ENCODE results near the gene H2BK1.

The H2BK1 gene

GRCh38 chr7:151175047-151175792, 35.1 kb downstream of the H2BK1 start:
- H3K4me3 ChIP-seq (ENCODE audit: low read depth, low read length) = no peak overlapping the region
- TF ChIP-seq MYC (IDR thresholded peaks at IDR 0.05; ENCODE audit: low read depth, low read length) (no peak), CTCF (IDR thresholded peaks at IDR 0.05; ENCODE audit: low read depth, low read length) (no peak), POLR2A (IDR thresholded peaks at IDR 0.05; ENCODE audit: extremely low read depth, insufficient read length) (no peak)
- TF ChIP-seq, protein P1, sequence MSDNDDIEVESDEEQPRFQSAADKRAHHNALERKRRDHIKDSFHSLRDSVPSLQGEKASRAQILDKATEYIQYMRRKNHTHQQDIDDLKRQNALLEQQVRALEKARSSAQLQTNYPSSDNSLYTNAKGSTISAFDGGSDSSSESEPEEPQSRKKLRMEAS (IDR thresholded peaks at IDR 0.05; ENCODE audit: low read depth, low read length) = no peak
- DNase-seq (ENCODE audit: low read depth) = no peak

- no peak for DNase-seq (ENCODE audit: low read depth)
- no peak overlapping the region for H3K4me3 ChIP-seq (ENCODE audit: low read depth, low read length)
- TF ChIP-seq POLR2A (IDR thresholded peaks at IDR 0.05; ENCODE audit: extremely low read depth, insufficient read length) = no peak
- TF ChIP-seq CTCF (IDR thresholded peaks at IDR 0.05; ENCODE audit: low read depth, low read length) = no peak
- TF ChIP-seq, protein P1 (IDR thresholded peaks at IDR 0.05; ENCODE audit: low read depth, low read length) = no peak
- no peak for TF ChIP-seq MYC (IDR thresholded peaks at IDR 0.05; ENCODE audit: low read depth, low read length)
These were observed 35.8 kb downstream of the H2BK1 start for GRCh38 chr7:151174246-151175046.

DNA sequence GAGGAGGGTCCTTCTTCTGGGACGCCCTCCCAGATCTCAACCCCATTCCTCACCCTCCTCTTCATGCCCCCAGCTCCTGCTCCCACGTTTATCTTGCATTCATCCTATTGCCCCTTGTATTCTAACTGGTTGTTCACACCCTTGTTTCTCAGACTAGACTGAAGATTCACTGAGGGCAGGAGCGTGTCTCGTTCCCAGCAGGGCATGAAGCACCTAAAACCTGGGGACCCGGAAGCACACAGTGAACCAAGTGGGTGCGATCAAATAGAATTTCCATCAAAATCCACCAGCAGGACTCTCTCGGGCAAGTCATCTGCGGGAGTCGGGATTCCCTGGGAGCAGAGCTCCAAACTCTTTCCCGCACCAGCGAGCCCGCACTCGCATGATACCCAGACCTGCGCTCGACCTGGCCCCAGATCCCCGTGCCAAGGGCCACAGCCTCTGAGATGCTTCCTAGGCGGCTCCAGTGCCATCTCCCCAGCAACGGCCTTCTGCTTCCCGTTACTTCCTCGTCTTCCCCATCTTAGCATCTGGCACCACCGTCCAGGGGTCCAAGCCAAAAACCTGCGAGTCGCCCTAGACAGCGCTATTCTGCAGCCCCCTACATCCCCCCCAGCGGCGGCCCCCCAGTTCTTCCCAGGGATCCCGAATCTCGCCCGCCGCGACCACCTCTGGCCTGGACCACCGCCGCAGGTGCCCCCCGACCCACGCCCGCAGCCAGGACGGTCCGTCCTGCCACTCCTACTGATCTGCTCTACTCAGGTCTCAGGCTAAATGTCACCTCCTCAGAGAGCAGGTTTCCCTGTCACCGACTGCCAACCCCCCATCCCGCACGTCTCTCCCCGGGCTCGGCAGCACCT, 36.7 kb downstream of the H2BK1 start:
- H3K4me3 ChIP-seq (ENCODE audit: low read depth, low read length) = no peak overlapping the region
- TF ChIP-seq MYC (IDR thresholded peaks at IDR 0.05; ENCODE audit: low read depth, low read length) = no peak
- TF ChIP-seq, protein P1 (IDR thresholded peaks at IDR 0.05; ENCODE audit: low read depth, low read length) = no peak
- TF ChIP-seq POLR2A (IDR thresholded peaks at IDR 0.05; ENCODE audit: extremely low read depth, insufficient read length) = no peak
- TF ChIP-seq CTCF (IDR thresholded peaks at IDR 0.05; ENCODE audit: low read depth, low read length) = no peak

GRCh38 chr7:151172273-151173141, 37.8 kb downstream of the H2BK1 start:
- DNase-seq (ENCODE audit: low read depth) = peak; percentile 83
- H3K4me3 ChIP-seq (ENCODE audit: low read depth, low read length) = no peak overlapping the region
- TF ChIP-seq CTCF (IDR thresholded peaks at IDR 0.05; ENCODE audit: low read depth, low read length) = peak; percentile 100
- no peak for TF ChIP-seq POLR2A (IDR thresholded peaks at IDR 0.05; ENCODE audit: extremely low read depth, insufficient read length)
- no peak for TF ChIP-seq MYC (IDR thresholded peaks at IDR 0.05; ENCODE audit: low read depth, low read length)
- TF ChIP-seq, protein P1 (IDR thresholded peaks at IDR 0.05; ENCODE audit: low read depth, low read length) = peak; percentile 40; the same call in 1 of the 2 replicates

More for the DNA sequence above, 36.7 kb downstream of the H2BK1 start:
- DNase-seq (ENCODE audit: low read depth) = no peak
